NT2/D1 (cell line): Measurements from ENCODE around the gene RGS7.

Experiments
- SUZ12 ChIP-seq: IDR thresholded peaks from 2 replicates; pipeline ENCODE4 v1.6.1; 2011; ENCODE audit not compliant: insufficient read length, insufficient read depth; ENCODE audit errors: extremely low read depth
- YY1 ChIP-seq: IDR thresholded peaks from 2 replicates; pipeline ENCODE4 v1.6.1; 2011; ENCODE audit not compliant: insufficient read length, insufficient read depth
- ZNF274 ChIP-seq: IDR thresholded peaks from 2 replicates; pipeline ENCODE4 v1.6.1; 2011; ENCODE audit warnings: mild to moderate bottlenecking, low read depth, low read length

DNA sequence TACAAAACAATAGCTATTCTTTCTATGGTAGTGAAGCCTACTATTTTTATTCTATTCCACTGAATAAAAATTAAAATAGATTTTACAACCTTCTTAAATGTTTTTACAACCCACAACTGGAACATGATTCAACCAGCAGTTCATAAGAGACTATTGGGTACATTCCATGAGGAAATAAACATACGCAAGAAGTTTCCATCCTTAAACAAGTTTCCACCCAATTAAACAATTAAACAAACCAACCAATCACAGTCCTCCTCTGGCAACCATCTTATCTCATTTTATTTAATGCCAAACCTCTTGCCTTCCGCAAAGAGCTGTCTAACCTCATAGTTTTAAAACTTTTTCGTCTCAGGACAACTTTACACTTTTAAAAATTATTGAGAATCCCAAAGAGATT is 239.0 kb downstream of the RGS7 start:
- no peak for TF ChIP-seq ZNF274
- no peak for TF ChIP-seq YY1
- no peak for TF ChIP-seq SUZ12
